Stimulated activated CD8-positive, alpha-beta memory T cell treated with anti-CD3 and anti-CD28 coated beads, Interleukin-15, amount 100 ng/mL, for 48 hours (primary cell): Measurements from ENCODE around the gene SRD5A2.

Source experiments
- DNase-seq, 2 donors: peaks; one replicate each; pipeline ENCODE4 v3.0.0-alpha.2; 2020; ENCODE audit warnings: low read depth in 2 of 2

SRD5A2 gene

GRCh38 chr2:31580321-31581117 is at the start of gene SRD5A2:
Gene SRD5A2 (minus strand): TSS chr2:31580938. CDS start chr2:31580900, 38 bp downstream.
- DNase-seq = no peak

- DNase-seq = no peak
Measured at GRCh38 chr2:31606509-31606908, 25.8 kb upstream of the SRD5A2 start.

- no peak for DNase-seq
Measured at GRCh38 chr2:31598694-31599093, 18.0 kb upstream of the SRD5A2 start.

- DNase-seq = no peak
Measured at GRCh38 chr2:31586230-31586629, 5.5 kb upstream of the SRD5A2 start.

- DNase-seq = no peak
Measured at GRCh38 chr2:31581124-31581795, 522 bp upstream of the SRD5A2 start.

- DNase-seq = no peak
Measured at GRCh38 chr2:31579996-31580320, 780 bp downstream of the SRD5A2 start.

GRCh38 chr2:31578316-31578715 is 2.4 kb downstream of the SRD5A2 start:
- DNase-seq = no peak

- no peak for DNase-seq
Measured at GRCh38 chr2:31577143-31577542, 3.6 kb downstream of the SRD5A2 start.

- no peak for DNase-seq
Measured at GRCh38 chr2:31568585-31569201, 12.0 kb downstream of the SRD5A2 start.

GRCh38 chr2:31567679-31568078 is 13.1 kb downstream of the SRD5A2 start:
- DNase-seq = no peak

GRCh38 chr2:31563273-31563839 is 17.4 kb downstream of the SRD5A2 start:
- no peak for DNase-seq

GRCh38 chr2:31561823-31562222 is 18.9 kb downstream of the SRD5A2 start:
- no peak for DNase-seq

- no peak for DNase-seq
Measured at GRCh38 chr2:31558401-31559295, 22.1 kb downstream of the SRD5A2 start.

- DNase-seq = no peak
Measured at GRCh38 chr2:31556940-31557339, 23.8 kb downstream of the SRD5A2 start.

- no peak for DNase-seq
Measured at GRCh38 chr2:31555967-31556706, 24.6 kb downstream of the SRD5A2 start.

GRCh38 chr2:31553362-31553761 is 27.4 kb downstream of the SRD5A2 start:
- DNase-seq = no peak

GRCh38 chr2:31547485-31547884 is 33.3 kb downstream of the SRD5A2 start:
- DNase-seq = no peak

- DNase-seq = no peak
Measured at GRCh38 chr2:31541853-31542252, 38.9 kb downstream of the SRD5A2 start.

GRCh38 chr2:31539505-31539904 is 41.2 kb downstream of the SRD5A2 start:
- no peak for DNase-seq

GRCh38 chr2:31535768-31536167 is 45.0 kb downstream of the SRD5A2 start:
- no peak for DNase-seq

- DNase-seq = no peak
Measured at GRCh38 chr2:31534636-31535035, 46.1 kb downstream of the SRD5A2 start.
